GM12878 (cell line): ENCODE data around the gene SPRING1. TPM values are rescaled to one million over a fixed set of nuclear protein-coding genes. Genes with fewer than 3 reads are reported as not detected.
A peak's percentile ranks its signal among the peaks of the same experiment; 100 is the strongest.

Source experiments
- CHD1 ChIP-seq: IDR thresholded peaks from 2 replicates; pipeline ENCODE4 v1.6.1; 2012; ENCODE audit warnings: low read depth, low read length, improper control_type of control experiment
- ETV6 ChIP-seq, 2 experiments: fragments of 450-650 bp in 1 of 2; IDR thresholded peaks in 1 of 2; conservative IDR thresholded peaks in 1 of 2; 2 replicates each; pipeline ENCODE4 v1.6.1; 2014; ENCODE audit warnings: antibody characterized with exemption in 1 of 2, borderline replicate concordance in 1 of 2, low read depth in 1 of 2, mild to moderate bottlenecking in 1 of 2, moderate library complexity in 1 of 2
- EZH2 ChIP-seq: IDR thresholded peaks from 2 replicates; pipeline ENCODE4 v1.6.1; 2012; ENCODE audit warnings: low read depth, mild to moderate bottlenecking, control low read depth, inconsistent platforms, low read length, borderline replicate concordance; ENCODE audit not compliant: control insufficient read depth
- GATAD2B ChIP-seq: fragments of 450-650 bp; conservative IDR thresholded peaks from 2 replicates; pipeline ENCODE4 v1.6.1; 2017; ENCODE audit warnings: low read depth, mild to moderate bottlenecking, moderate library complexity
- IRF4 ChIP-seq: IDR thresholded peaks from 2 replicates; pipeline ENCODE4 v1.6.1; 2011; ENCODE audit warnings: low read depth, low read length
- KDM1A ChIP-seq: fragments of 200-600 bp; sonication (generic); IDR thresholded peaks from 2 replicates; pipeline ENCODE4 v1.6.1; 2016; ENCODE audit warnings: borderline replicate concordance
- MTA2 ChIP-seq: fragments of 450-650 bp; IDR thresholded peaks from 2 replicates; pipeline ENCODE4 v1.6.1; 2016; ENCODE audit warnings: low read depth, mild to moderate bottlenecking, moderate library complexity
- PAX5 ChIP-seq: IDR thresholded peaks from 2 replicates; pipeline ENCODE4 v1.6.1; 2011; ENCODE audit warnings: low read depth, low read length, borderline replicate concordance
- ZNF207 ChIP-seq: fragments of 450-650 bp; IDR thresholded peaks from 2 replicates; pipeline ENCODE4 v1.6.1; 2014; ENCODE audit warnings: antibody characterized with exemption, mild to moderate bottlenecking, borderline replicate concordance
- polyA plus RNA-seq, 11 experiments: library from polyadenylated mRNA; depleted of rRNA in 4 of 11; unstranded in 6 of 11; stranded (reverse) in 5 of 11; fragments of >200 nt; fragmentation: Nextera tagmentation in 4 of 11; fragmentation: Illumina TruSeq in 1 of 11; extraction: Ambion mirVana in 4 of 11; extraction: Trizol in 1 of 11; gene quantifications; 1 replicate in 1 of 11; 2 replicates in 10 of 11; pipeline versions ENCODE4 v1.2.1 to v1.2.3, GENCODE V29; 2011 to 2016; ENCODE audit warnings: inconsistent platforms in 2 of 11, missing spikeins in 2 of 11, low read depth in 1 of 11
- total RNA-seq, 4 experiments: library from RNA; depleted of rRNA in 3 of 4; stranded (reverse); fragments of >200 nt in 3 of 4; fragmentation: Illumina TruSeq in 1 of 4; extraction: Trizol in 1 of 4; gene quantifications; 2 replicates each; pipeline versions ENCODE4 v1.2.1 to v1.2.3, GENCODE V29; 2013 to 2021
- TF ChIP-seq, protein P1 (sequence below): IDR thresholded peaks from 2 replicates; pipeline ENCODE4 v1.6.1; 2011; ENCODE audit warnings: low read depth, mild to moderate bottlenecking, low read length, moderate library complexity, borderline replicate concordance; ENCODE audit errors: extremely low read depth
- TF ChIP-seq, protein P2 (sequence below): fragments of 450-650 bp; IDR thresholded peaks from 2 replicates; pipeline ENCODE4 v1.6.1; 2016; ENCODE audit warnings: mild to moderate bottlenecking, moderate library complexity, borderline replicate concordance
- TF ChIP-seq, protein P3 (sequence below): fragments of 450-650 bp; IDR thresholded peaks from 2 replicates; pipeline ENCODE4 v1.6.1; 2017; ENCODE audit warnings: mild to moderate bottlenecking, moderate library complexity
- TF ChIP-seq, protein P4 (sequence below): IDR thresholded peaks from 2 replicates; pipeline ENCODE4 v1.6.1; 2011; ENCODE audit warnings: mild to moderate bottlenecking, low read depth, low read length, moderate library complexity; ENCODE audit not compliant: insufficient replicate concordance
- TF ChIP-seq, protein P5 (sequence below): fragments of 450-650 bp; IDR thresholded peaks from 2 replicates; pipeline ENCODE4 v1.6.1; 2017; ENCODE audit warnings: low read depth, mild to moderate bottlenecking, moderate library complexity

Gene SPRING1
- total and polyA plus RNA-seq, 10 of the 15 experiments (the other 5 are each of a cell fraction or from before 2014, with no cell fraction given), result 2.5 to 25.7 (median 14.3) TPM

DNA sequence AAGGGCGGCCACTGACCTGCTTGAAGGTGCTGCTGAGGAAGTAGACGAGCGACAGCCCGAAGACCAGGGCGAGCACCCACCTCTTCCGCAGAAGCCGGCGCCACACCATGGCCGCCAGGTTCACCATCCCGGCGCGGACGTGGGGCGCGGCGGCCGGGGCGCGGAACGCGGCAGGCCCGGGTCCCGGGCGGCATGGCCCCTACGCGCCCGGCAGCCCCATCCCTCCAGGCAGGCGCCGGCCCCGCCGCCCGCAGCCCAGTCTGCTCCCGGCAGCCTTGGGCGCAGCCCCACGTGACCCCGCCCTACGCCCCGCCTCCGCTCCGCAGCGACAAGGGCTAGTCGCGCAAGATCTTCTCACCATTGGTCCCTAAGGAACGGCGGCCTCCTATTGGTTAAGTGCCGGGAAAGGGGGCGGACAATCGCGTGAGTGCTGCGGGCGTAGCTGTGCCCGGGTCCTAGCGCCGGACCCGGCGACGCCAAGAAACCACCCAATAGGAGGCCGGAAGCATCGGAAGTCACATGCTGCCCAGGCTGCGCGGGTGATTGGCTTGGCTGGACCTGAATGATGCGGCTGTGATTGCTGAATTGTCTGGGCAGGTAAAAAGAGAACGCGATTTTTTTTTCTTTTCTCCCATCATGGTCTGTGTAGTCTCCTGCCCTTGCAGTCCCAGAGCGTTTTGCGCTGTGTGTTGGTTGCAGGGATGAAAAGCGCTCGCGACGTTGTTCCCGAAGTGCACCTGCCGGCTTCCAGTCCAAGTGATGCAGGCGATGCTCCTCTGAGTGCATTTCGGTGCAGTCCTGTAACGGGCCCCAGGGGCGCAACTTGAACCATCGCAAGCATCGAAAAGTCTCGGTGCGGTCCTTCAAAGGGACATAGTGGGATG is at the start of gene SPRING1, which contains the start of gene RNFT2 (continued):
- TF ChIP-seq, protein P1, sequence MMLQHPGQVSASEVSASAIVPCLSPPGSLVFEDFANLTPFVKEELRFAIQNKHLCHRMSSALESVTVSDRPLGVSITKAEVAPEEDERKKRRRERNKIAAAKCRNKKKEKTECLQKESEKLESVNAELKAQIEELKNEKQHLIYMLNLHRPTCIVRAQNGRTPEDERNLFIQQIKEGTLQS, result peak; percentile 48; the same call in 1 of the 2 replicates
- 0 out of 2 replicates have a peak, but pooled peaks have one; percentile 59 for TF ChIP-seq GATAD2B
- TF ChIP-seq, protein P2, sequence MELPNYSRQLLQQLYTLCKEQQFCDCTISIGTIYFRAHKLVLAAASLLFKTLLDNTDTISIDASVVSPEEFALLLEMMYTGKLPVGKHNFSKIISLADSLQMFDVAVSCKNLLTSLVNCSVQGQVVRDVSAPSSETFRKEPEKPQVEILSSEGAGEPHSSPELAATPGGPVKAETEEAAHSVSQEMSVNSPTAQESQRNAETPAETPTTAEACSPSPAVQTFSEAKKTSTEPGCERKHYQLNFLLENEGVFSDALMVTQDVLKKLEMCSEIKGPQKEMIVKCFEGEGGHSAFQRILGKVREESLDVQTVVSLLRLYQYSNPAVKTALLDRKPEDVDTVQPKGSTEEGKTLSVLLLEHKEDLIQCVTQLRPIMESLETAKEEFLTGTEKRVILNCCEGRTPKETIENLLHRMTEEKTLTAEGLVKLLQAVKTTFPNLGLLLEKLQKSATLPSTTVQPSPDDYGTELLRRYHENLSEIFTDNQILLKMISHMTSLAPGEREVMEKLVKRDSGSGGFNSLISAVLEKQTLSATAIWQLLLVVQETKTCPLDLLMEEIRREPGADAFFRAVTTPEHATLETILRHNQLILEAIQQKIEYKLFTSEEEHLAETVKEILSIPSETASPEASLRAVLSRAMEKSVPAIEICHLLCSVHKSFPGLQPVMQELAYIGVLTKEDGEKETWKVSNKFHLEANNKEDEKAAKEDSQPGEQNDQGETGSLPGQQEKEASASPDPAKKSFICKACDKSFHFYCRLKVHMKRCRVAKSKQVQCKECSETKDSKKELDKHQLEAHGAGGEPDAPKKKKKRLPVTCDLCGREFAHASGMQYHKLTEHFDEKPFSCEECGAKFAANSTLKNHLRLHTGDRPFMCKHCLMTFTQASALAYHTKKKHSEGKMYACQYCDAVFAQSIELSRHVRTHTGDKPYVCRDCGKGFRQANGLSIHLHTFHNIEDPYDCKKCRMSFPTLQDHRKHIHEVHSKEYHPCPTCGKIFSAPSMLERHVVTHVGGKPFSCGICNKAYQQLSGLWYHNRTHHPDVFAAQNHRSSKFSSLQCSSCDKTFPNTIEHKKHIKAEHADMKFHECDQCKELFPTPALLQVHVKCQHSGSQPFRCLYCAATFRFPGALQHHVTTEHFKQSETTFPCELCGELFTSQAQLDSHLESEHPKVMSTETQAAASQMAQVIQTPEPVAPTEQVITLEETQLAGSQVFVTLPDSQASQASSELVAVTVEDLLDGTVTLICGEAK, result peak; percentile 78; the same call in 1 of the 2 replicates
- TF ChIP-seq, protein P3, sequence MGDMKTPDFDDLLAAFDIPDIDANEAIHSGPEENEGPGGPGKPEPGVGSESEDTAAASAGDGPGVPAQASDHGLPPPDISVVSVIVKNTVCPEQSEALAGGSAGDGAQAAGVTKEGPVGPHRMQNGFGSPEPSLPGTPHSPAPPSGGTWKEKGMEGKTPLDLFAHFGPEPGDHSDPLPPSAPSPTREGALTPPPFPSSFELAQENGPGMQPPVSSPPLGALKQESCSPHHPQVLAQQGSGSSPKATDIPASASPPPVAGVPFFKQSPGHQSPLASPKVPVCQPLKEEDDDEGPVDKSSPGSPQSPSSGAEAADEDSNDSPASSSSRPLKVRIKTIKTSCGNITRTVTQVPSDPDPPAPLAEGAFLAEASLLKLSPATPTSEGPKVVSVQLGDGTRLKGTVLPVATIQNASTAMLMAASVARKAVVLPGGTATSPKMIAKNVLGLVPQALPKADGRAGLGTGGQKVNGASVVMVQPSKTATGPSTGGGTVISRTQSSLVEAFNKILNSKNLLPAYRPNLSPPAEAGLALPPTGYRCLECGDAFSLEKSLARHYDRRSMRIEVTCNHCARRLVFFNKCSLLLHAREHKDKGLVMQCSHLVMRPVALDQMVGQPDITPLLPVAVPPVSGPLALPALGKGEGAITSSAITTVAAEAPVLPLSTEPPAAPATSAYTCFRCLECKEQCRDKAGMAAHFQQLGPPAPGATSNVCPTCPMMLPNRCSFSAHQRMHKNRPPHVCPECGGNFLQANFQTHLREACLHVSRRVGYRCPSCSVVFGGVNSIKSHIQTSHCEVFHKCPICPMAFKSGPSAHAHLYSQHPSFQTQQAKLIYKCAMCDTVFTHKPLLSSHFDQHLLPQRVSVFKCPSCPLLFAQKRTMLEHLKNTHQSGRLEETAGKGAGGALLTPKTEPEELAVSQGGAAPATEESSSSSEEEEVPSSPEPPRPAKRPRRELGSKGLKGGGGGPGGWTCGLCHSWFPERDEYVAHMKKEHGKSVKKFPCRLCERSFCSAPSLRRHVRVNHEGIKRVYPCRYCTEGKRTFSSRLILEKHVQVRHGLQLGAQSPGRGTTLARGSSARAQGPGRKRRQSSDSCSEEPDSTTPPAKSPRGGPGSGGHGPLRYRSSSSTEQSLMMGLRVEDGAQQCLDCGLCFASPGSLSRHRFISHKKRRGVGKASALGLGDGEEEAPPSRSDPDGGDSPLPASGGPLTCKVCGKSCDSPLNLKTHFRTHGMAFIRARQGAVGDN, result peak; percentile 44; the same call in 1 of the 2 replicates
- TF ChIP-seq PAX5, result no peak
- TF ChIP-seq EZH2, result no peak
- no peak for TF ChIP-seq CHD1
- TF ChIP-seq, protein P4, sequence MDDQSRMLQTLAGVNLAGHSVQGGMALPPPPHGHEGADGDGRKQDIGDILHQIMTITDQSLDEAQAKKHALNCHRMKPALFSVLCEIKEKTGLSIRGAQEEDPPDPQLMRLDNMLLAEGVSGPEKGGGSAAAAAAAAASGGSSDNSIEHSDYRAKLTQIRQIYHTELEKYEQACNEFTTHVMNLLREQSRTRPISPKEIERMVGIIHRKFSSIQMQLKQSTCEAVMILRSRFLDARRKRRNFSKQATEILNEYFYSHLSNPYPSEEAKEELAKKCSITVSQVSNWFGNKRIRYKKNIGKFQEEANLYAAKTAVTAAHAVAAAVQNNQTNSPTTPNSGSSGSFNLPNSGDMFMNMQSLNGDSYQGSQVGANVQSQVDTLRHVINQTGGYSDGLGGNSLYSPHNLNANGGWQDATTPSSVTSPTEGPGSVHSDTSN, result peak; percentile 57
- no peak for TF ChIP-seq KDM1A
- TF ChIP-seq IRF4, result 0 out of 2 replicates have a peak, but pooled peaks have one; percentile 38
- TF ChIP-seq, protein P5, sequence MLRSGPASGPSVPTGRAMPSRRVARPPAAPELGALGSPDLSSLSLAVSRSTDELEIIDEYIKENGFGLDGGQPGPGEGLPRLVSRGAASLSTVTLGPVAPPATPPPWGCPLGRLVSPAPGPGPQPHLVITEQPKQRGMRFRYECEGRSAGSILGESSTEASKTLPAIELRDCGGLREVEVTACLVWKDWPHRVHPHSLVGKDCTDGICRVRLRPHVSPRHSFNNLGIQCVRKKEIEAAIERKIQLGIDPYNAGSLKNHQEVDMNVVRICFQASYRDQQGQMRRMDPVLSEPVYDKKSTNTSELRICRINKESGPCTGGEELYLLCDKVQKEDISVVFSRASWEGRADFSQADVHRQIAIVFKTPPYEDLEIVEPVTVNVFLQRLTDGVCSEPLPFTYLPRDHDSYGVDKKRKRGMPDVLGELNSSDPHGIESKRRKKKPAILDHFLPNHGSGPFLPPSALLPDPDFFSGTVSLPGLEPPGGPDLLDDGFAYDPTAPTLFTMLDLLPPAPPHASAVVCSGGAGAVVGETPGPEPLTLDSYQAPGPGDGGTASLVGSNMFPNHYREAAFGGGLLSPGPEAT, result peak; percentile 98
- TF ChIP-seq ZNF207, result no peak
- peak in 1 of 2 experiments; percentile 65; a peak in 2 of 4 replicates for TF ChIP-seq ETV6 (conservative IDR thresholded peaks at IDR 0.05 in 1 of 2, IDR thresholded peaks at IDR 0.05 in 1 of 2; ENCODE audit: borderline replicate concordance in 1 of 2, low read depth in 1 of 2)
- no peak for TF ChIP-seq MTA2
